Stimulated activated CD4-positive, alpha-beta T cell treated with anti-CD3 and anti-CD28 coated beads, Interleukin-12 subunit alpha, Interleukin-12 subunit beta, amount 100 ng/mL, for 48 hours (primary cell): ENCODE results near the gene RASL12.
A peak's percentile ranks its signal among the peaks of the same experiment; 100 is the strongest.
"Not testable (repeated sequence)": the region's sequence is repeated elsewhere in the genome, so short reads cannot be mapped to it uniquely, and the experiment has no call there.

Experiments
- DNase-seq, 3 donors: peaks; one replicate each; pipeline ENCODE4 v3.0.0-alpha.2; 2020; ENCODE audit warnings: low read depth in 2 of 3, low spot score in 1 of 3

RASL12 gene

GRCh38 chr15:65056106-65056505 is 11.7 kb downstream of the RASL12 start:
- no peak for DNase-seq

- no peak for DNase-seq
These were observed 12.5 kb downstream of the RASL12 start for GRCh38 chr15:65055201-65055870.

GRCh38 chr15:65054333-65055200 is 13.2 kb downstream of the RASL12 start:
- peak; percentile 43 to 50 (median 47) for DNase-seq

- DNase-seq: no peak
These were observed 14.8 kb downstream of the RASL12 start for GRCh38 chr15:65052956-65053355.

GRCh38 chr15:65051266-65051665 is 16.5 kb downstream of the RASL12 start:
- DNase-seq: no peak

- no peak for DNase-seq
These were observed 17.5 kb downstream of the RASL12 start for GRCh38 chr15:65050270-65050669.

- peak; percentile 75 to 86 (median 81) for DNase-seq
These were observed 18.4 kb downstream of the RASL12 start for GRCh38 chr15:65049418-65049840.

GRCh38 chr15:65048241-65048640 is 19.6 kb downstream of the RASL12 start:
- no peak for DNase-seq

- DNase-seq: no peak
These were observed 22.9 kb downstream of the RASL12 start, which contains the start of gene SLC51B for GRCh38 chr15:65044724-65045481. TSS of gene SLC51B (plus strand) at chr15:65045387. CDS start at chr15:65050005, 4,618 bp downstream.

- not testable (repeated sequence) for DNase-seq
These were observed 23.6 kb downstream of the RASL12 start for GRCh38 chr15:65044218-65044617.

GRCh38 chr15:65042776-65043327 is 24.9 kb downstream of the RASL12 start:
- DNase-seq: no peak

- DNase-seq: no peak
These were observed 26.0 kb downstream of the RASL12 start for GRCh38 chr15:65041787-65042186.

- no peak for DNase-seq
These were observed 27.3 kb downstream of the RASL12 start for GRCh38 chr15:65040461-65040860.

GRCh38 chr15:65038836-65039235 is 29.0 kb downstream of the RASL12 start:
- no peak for DNase-seq

GRCh38 chr15:65038428-65038827 is 29.4 kb downstream of the RASL12 start:
- DNase-seq: no peak

- no peak for DNase-seq
These were observed 30.5 kb downstream of the RASL12 start for GRCh38 chr15:65037309-65037708.

- no peak for DNase-seq
These were observed 33.1 kb downstream of the RASL12 start for GRCh38 chr15:65034719-65035118.

- no peak for DNase-seq
These were observed 34.0 kb downstream of the RASL12 start for GRCh38 chr15:65033659-65034269.

- DNase-seq: peak in 2 of 3 donors; percentile 19 to 26
These were observed 34.8 kb downstream of the RASL12 start for GRCh38 chr15:65032801-65033537.

- no peak for DNase-seq
These were observed 38.0 kb downstream of the RASL12 start for GRCh38 chr15:65029736-65030208.
